ENCODE results near the gene CHPF.
A peak's percentile ranks its signal among the peaks of the same experiment; 100 is the strongest.

The CHPF gene

DNA sequence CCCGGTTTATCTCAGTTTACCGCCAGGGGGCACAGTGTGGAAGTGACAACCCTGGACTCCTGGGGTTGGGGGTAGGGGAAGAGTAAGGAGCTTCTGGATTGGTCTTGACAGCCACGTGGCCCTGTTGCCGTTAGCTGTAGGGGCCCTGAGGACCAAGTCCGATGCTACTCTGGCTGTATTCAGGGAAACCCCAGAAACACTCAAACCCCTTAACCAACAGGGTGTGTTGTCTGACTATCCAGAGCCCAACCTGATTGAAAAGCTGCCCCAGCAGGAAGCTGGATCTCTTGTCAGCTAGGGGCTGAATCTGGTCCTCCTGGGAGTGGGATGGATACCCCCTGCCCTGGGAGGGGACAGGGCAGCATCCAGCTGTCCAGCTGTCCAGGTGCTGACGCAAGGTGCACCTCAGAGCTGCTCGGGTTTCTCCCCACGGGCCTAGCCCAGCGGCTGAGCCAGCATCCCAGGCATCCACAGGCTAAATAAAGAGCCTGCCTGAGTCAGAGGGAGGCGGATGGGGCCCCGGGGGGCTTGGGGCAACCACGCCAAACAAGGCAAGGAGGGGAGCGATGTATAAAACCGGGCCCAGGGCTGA lies 48.0 kb downstream of the CHPF start:
- DNase-seq, result peak; percentile 82

DNA sequence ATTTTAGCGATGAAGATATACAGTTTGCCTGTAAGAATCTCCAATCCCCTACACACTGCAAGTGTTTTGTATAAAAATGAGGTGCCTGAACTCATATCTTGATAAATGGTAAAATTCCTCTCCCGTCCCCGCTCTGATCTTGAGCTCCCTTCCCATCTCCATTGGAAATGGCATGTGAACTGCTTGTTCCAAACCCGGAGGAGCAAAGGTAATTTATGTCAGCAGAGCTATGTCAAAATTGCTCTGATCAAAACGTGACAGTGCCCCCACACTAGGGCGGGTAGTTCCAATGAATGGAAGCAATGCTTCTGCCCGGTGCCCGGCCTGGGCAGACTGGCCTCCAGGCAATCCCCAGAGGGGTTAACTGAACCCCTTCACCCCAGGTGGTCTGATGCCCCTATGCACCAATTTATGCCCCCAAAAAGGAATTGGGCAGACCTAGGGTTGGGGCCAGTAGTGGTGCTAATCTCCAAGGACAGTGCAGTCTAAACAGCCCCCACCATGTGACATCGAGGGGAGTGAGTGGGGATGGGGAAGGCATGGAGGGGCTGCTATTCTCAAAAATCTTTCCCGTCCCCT lies 48.6 kb downstream of the CHPF start:
- no peak for DNase-seq

GRCh38 chr2:219493086-219493485 lies 50.5 kb downstream of the CHPF start:
- DNase-seq, result no peak

GRCh38 chr2:219492575-219492974 lies 51.0 kb downstream of the CHPF start:
- no peak for DNase-seq

DNA sequence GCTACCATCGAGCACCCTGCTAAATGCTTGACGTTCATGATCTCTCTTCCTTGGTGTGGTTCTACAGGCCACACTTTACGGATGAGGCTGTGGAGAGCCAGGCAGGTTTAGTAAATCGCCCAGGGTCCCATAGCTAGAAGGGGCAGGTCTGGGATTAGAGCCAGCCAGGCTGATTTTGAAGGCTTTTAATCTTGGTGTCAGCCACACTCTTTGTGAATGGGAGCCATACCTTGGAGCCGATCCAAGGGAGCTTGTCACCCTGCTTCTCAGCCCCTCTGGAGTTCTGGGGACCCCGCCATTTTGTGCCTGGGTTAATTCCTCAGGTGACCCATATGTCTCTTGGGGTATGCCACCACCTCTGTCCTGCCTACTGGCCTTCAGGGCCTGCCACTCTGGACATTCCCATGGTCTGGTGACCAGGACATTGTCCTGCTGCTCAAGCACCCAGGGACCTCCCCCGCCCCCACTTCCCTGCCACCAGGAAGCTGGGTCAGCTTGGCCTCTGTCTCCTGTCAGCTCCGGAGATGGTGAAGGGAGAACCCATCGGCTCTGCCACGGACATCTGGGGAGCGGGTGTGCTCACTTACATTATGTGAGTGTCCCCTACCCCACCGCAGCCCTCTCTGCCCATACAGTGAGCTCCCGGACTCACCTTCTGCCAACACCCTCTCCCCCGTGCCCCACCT lies 52.2 kb downstream of the CHPF start:
- no peak for DNase-seq

- DNase-seq, result no peak
Measured at GRCh38 chr2:219490600-219491130, 52.9 kb downstream of the CHPF start.

GRCh38 chr2:219490186-219490585 lies 53.4 kb downstream of the CHPF start:
- no peak for DNase-seq

GRCh38 chr2:219489315-219489714 lies 54.3 kb downstream of the CHPF start:
- DNase-seq, result no peak

All from fibroblast of skin of abdomen (primary cell).